HT1080 (cell line): ENCODE data around the gene TSHR. TPM values are rescaled to one million over a fixed set of nuclear protein-coding genes. Genes with fewer than 3 reads are reported as not detected.
"Not testable (repeated sequence)": the region's sequence is repeated elsewhere in the genome, so short reads cannot be mapped to it uniquely, and the experiment has no call there.

Source experiments
- DNase-seq: peaks from one replicate; pipeline ENCODE4 v3.0.0-alpha.2; 2015; ENCODE audit warnings: low read depth
- total RNA-seq: library from RNA; depleted of rRNA; stranded (reverse); fragments of >200 nt; shearing (Covaris generic); gene quantifications from 2 replicates; pipeline ENCODE4 v1.2.3, GENCODE V29; 2014

Gene TSHR
- total RNA-seq, 1 experiment from 2014 or later: not detected

- DNase-seq: no peak
These were observed 111.7 kb downstream of the TSHR start for GRCh38 chr14:81067156-81067555.

DNA sequence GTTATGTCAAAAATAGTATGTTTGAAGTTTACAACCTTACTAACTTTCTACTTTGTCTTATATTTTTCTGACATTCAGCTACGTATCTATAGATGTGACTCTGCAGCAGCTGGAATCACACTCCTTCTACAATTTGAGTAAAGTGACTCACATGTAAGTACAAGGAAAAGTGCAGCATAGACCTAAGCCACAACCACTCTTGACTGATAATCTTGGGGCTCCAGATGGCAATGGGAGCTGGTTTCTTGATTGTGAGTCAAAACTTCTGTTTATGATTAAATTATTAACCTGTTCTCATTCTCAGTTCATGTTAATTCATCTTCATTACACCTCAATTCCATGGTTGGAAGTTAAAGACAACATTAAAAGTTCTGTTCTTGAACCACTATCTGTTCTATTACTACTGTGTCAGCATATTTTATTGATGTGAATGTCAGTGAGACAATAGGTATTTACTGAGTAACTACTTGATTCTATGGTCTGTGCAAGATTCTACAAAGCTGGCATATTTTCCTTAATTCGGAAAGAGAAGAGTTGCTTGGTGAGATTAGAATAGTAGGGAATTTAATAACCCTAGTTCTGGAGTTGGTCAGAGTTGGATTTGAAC is 112.9 kb downstream of the TSHR start:
- no peak for DNase-seq

DNA sequence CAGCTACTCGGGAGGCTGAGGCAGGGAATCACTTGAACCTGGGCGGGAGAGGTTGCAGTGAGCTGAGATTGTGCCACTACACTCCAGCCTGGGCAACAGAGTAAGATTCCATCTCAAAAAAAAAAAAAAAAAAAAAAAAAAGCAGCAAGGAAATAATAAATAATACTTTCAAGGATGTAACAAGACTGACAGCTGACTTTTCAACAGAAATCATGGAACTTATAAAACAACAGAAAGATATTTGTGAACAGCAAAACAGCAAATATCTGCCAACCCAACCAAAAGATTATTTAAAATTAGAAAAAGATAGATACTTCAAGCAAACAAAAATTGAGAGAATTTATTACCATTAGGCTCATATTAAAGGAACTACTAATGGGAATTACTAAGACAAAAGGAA is 115.1 kb downstream of the TSHR start:
- DNase-seq: no peak

- DNase-seq: no peak
These were observed 130.2 kb downstream of the TSHR start for GRCh38 chr14:81085596-81085995.

DNA sequence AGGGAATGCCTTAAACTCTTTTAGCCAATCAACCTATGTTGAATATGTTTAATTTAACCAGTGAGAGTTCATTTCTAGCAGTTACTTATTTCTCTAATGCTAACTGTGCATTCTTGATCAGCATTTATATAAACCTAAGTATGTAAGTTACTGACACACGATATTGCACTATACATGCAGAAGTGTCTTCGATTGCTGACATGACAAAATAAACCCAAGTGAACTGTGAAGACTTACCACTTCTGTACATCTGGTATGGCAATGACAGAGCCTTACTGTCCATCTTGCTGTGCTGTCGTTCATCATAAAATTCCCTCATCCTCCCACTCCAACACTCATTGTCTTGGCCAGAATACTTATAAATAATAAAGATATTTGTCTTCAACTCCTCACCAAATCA is 131.8 kb downstream of the TSHR start:
- no peak for DNase-seq

- no peak for DNase-seq
These were observed 135.7 kb downstream of the TSHR start for GRCh38 chr14:81091139-81091538.

GRCh38 chr14:81091660-81092059 is 136.2 kb downstream of the TSHR start:
- no peak for DNase-seq

DNA sequence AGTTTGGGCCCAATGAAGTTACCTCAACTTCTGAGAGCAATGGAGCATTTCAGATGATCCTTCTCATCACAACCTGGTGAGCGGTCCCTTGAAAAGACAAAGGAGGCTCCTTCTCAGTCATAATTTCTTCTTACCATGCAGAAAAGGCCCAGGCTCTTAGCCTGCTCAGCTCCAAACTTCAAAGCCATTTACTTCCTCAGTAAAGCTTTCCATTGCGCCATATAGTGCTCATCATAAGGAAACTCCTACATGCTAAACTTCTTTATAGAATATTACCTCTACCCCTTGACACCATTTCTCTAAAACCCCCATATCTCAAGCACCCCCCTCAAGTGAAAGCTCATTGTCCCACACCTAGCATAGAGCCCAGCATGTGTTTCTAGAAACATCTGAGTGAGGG is 138.2 kb downstream of the TSHR start:
- no peak for DNase-seq

- DNase-seq: no peak
These were observed 140.1 kb downstream of the TSHR start for GRCh38 chr14:81095539-81095938.

DNA sequence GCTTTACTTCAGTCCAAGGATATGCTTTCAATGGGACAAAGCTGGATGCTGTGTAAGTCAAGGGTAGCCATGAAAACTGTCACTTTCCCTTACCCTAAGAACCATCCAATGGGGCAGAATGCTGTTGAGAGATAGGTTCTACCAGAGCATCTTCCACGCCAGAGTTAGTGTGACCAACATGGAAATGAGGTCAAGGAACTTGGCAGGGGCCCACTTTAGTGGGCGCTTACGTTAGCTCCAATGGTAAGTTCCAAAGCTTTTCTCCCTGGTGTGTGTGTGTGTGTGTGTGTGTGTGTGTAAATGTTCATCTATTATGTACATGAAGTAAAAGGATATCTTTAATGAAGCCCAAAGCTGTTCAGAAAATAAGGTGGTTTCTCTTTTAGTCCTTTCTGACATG is 141.2 kb downstream of the TSHR start:
- no peak for DNase-seq

- no peak for DNase-seq
These were observed 146.8 kb downstream of the TSHR start for GRCh38 chr14:81102217-81102616.

GRCh38 chr14:81103443-81103842 is 148.0 kb downstream of the TSHR start:
- no peak for DNase-seq

DNA sequence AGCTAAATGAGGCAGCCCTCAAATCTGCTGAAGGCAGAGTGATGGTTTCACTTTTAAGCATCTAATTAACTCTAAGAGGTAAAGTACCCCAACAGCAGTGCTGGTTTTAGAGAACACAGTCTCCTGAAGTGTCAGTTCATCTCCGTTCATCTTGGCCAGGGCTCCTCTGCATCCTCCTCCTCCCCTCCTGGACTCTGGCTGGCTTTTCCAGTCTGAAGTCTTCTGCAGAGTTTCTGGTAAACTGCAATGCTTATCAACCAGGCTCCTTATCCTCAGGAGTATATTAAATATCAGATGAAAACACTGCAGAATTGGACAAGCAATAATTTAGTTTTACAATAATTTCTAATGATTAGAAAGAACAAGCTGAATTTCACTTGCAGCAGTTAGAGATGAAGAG is 150.0 kb downstream of the TSHR start:
- no peak for DNase-seq

DNA sequence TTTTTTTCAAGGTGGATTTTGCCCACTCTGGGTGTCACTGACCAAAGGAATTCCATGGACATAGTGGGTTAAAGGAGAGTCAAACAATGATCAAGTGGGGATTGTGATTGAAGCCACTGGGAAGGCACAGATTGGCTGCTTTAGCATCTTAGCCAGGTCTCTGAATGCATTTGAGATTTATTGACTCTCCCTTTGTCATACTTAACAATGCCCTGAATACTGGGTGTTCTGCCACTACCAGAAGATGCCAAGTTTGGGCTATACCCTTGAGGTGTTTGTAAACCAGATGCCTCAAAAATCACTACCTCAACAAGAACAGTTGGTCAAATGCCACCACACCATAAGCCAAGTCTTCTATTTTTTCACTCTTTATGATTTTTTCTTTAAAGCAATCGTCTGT is 150.5 kb downstream of the TSHR start:
- DNase-seq: no peak

DNA sequence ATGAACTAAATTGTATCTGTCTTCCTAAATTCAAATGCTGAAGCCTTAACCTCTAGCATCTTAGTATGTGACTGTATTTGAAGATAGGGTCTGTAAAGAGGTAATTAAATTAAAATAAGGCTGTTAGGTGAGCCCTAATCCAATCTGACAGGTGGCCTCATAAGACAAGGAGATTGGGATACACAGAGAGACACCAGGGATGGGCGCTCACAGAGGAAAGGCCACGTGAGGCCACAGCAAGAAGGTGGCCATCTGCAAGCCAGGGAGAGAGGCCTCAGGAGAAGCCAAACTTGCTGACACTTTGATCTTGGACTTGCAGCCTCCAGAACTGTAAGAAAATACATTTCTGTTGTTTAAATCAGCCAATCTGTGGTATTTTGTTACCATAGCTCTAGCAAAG is 154.8 kb downstream of the TSHR start:
- no peak for DNase-seq

GRCh38 chr14:81113176-81113575 is 157.8 kb downstream of the TSHR start:
- DNase-seq: no peak

DNA sequence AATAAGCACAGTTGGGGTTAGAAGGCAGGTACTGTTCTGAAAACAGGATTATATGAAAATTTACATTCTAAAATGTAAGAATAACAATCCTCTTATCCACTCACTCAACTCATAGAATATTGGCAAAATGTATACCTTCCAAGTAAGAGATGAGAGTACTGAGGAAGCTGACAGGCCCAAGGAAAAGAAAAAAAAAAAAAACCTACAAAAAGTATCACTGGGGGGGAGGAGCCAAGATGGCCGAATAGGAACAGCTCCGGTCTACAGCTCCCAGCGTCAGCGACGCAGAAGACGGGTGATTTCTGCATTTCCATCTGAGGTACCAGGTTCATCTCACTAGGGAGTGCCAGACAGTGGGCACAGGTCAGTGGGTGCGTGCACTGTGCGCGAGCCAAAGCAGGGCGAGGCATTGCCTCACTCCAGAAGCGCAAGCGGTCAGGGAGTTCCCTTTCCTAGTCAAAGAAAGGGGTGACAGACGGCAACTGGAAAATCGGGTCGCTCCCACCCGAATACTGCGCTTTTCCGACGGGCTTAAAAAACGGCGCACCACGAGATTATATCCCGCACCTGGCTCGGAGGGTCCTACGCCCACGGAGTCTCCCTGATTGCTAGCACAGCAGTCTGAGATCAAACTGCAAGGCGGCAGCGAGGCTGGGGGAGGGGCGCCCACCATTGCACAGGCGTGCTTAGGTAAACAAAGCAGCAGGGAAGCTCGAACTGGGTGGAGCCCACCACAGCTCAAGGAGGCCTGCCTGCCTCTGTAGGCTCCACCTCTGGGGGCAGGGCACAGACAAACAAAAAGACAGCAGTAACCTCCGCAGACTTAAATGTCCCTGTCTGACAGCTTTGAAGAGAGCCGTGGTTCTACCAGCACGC is 158.8 kb downstream of the TSHR start:
- not testable (repeated sequence) for DNase-seq

GRCh38 chr14:81120501-81120900 is 165.1 kb downstream of the TSHR start:
- no peak for DNase-seq

DNA sequence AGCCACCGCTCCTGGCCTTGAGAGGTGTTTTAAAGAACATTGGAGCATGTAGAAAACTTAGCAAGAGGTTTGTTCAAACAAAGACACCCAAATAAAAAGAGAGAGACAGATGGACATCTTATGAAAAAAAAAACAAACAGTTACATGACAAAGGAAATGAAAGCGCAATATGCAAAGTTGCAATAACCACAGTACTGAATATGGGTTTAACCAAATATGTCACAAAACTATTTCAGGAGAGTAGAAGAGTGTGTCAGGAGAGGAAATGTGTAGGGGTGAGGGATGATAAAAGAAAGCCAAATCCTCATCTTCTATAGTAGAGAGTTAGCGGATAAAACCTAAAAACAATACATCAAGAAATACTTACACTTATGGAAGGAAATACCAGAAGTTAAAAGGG is 166.9 kb downstream of the TSHR start:
- DNase-seq: no peak

- no peak for DNase-seq
These were observed 168.4 kb downstream of the TSHR start for GRCh38 chr14:81123811-81124210.

DNA sequence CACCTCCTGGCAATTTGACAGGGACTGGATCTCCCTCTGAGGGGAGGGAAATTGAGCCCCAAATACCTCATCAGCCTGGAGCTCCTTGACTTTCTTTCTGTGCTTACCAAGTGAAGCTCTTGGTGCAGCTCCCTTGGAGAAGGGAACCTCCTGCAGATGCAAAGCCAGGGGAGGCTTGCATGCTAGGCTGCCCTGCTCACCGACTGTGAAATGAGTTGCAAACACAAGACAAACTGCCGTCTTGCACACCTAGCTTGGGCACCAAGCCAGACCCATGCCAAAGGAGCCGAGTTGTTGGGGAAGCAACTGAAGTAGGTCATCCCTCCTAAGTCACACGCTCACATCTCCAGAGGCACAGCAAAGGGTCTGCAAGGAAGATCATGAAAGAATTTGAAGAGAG is 170.1 kb downstream of the TSHR start:
- no peak for DNase-seq

DNA sequence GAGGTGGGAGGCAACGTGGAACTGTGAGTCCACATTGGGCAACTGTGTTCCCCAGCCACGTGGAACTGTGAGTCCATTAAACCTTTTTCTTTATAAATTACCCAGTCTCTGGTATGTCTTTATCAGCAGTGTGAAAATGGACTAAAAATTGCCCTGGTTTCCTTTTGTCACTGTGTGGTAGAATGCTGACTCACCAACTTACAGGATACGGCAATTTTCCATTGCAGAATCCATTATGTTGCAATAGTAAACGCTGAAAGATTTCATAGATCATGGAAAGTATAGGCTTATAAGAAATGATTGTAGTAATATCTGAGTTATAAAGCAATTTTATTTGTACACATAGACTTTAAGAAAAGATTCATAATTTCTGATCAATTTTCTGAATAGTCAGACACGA is 172.4 kb downstream of the TSHR start:
- DNase-seq: peak; percentile 28

GRCh38 chr14:81129242-81129641 is 173.8 kb downstream of the TSHR start:
- DNase-seq: no peak
